Sigmoid colon (tissue), 7 donors: Measurements from ENCODE around the gene GTF3C4. TPM values are rescaled to one million over a fixed set of nuclear protein-coding genes. Genes with fewer than 3 reads are reported as not detected.

ENCODE experiments used
- DNase-seq: peaks from one replicate; pipeline ENCODE4 v3.0.0-alpha.2; 2019
- H3K27ac ChIP-seq, 4 donors: fragments of 200-600 bp; sonication (generic); one replicate each; pipeline ENCODE4 v1.5.1; 2016 to 2019; ENCODE audit warnings: mild to moderate bottlenecking in 1 of 4
- H3K27me3 ChIP-seq, 3 donors: fragments of 200-600 bp; sonication (generic); one replicate each; pipeline ENCODE4 v1.5.1; 2019; ENCODE audit warnings: mild to moderate bottlenecking in 1 of 3
- H3K36me3 ChIP-seq, 4 donors: fragments of 200-600 bp; sonication (generic); one replicate each; pipeline ENCODE4 v1.5.1; 2016 to 2019
- H3K4me1 ChIP-seq, 4 donors: fragments of 200-600 bp; sonication (generic); one replicate each; pipeline ENCODE4 v1.5.1; 2017 to 2019
- H3K4me3 ChIP-seq, 4 donors: fragments of 200-600 bp; sonication (generic); one replicate each; pipeline ENCODE4 v1.5.1; 2017 to 2019; ENCODE audit warnings: mild to moderate bottlenecking in 2 of 4, moderate library complexity in 1 of 4
- H3K9me3 ChIP-seq, 4 donors: fragments of 200-600 bp in 3 of 4; sonication (generic) in 3 of 4; one replicate each; pipeline versions ENCODE4 v1.5.1 to v1.6.1; 2013 to 2019
- CTCF ChIP-seq, 4 experiments: fragments of 450-650 bp in 3 of 4; fragments of 200-600 bp in 1 of 4; IDR thresholded peaks; one replicate each; pipeline ENCODE4 v1.5.1; 2016 to 2019; ENCODE audit warnings: antibody characterized with exemption in 4 of 4, mild to moderate bottlenecking in 3 of 4, moderate library complexity in 2 of 4
- EP300 ChIP-seq, 4 donors: sonication (generic); formaldehyde crosslinking; IDR thresholded peaks; one replicate each; pipeline ENCODE4 v1.6.1; 2017; ENCODE audit warnings: antibody characterized with exemption in 4 of 4
- POLR2A ChIP-seq, 2 donors: fragments of 450-650 bp; IDR thresholded peaks; one replicate each; pipeline ENCODE4 v1.6.1; 2016; ENCODE audit warnings: antibody characterized with exemption in 2 of 2, mild to moderate bottlenecking in 2 of 2, moderate library complexity in 2 of 2
- POLR2AphosphoS5 ChIP-seq, 4 donors: sonication (generic); formaldehyde crosslinking; IDR thresholded peaks; one replicate each; pipeline ENCODE4 v1.6.1; 2017; ENCODE audit warnings: antibody characterized with exemption in 4 of 4
- WGBS, 2 donors: extraction: QIAGEN DNeasy Blood & Tissue Kit; methylation state at CpG; one replicate each; pipeline ENCODE4 v1.1.7; 2013; 5-methylcytosine and 5-hydroxymethylcytosine counted together
- intact Hi-C: fragments of 100-400 bp; cut with DNase I; formaldehyde crosslinking; loops from one replicate; pipeline ENCODE4 v1.15.1; 2023
- polyA plus RNA-seq, 3 donors: library from polyadenylated mRNA; stranded (reverse); fragments of 200-250 nt; gene quantifications; one replicate each; pipeline ENCODE4 v1.2.3, GENCODE V29; 2013
- total RNA-seq, 4 donors: library from RNA; depleted of rRNA; stranded (reverse); fragments of >200 nt; gene quantifications; one replicate each; pipeline ENCODE4 v1.1.0, GENCODE V29; 2016
- donor health status: healthy with polysubstance abuse.
- donor health status: Bipolar disorder and iron deficiency.
- donor health status: healthy.

Gene GTF3C4
- total and polyA plus RNA-seq, 7 donors: 2.1 to 12.2 (median 10.7) TPM

GRCh38 chr9:132728497-132728896 is 58.2 kb downstream of the GTF3C4 start:
- no peaks in the 10 kb centered on the region for H3K36me3 ChIP-seq
- intact Hi-C loops: no loop called here
- peaks cover 0 to 4% (median 0%) of the 10 kb centered on the region in 3 donors for H3K27me3 ChIP-seq
- H3K4me3 ChIP-seq: no peak overlapping the region
- no peak for DNase-seq
- H3K9me3 ChIP-seq: no peaks in the 10 kb centered on the region
- WGBS, 2 donors: 82 to 92% methylated on average over 2 of the region's 2 CpGs
- TF ChIP-seq EP300 (IDR thresholded peaks at IDR 0.05): no peak
- TF ChIP-seq CTCF (IDR thresholded peaks at IDR 0.05): no peak
- TF ChIP-seq POLR2AphosphoS5 (IDR thresholded peaks at IDR 0.05): no peak
- no peaks in the 10 kb centered on the region for H3K4me1 ChIP-seq
- no peak overlapping the region for H3K27ac ChIP-seq

- Histone ChIP-seq H3K9me3 (no peaks in the 10 kb centered on the region), H3K27me3 (peaks cover 0 to 9% (median 0%) of the 10 kb centered on the region in 3 donors), H3K36me3 (no peaks in the 10 kb centered on the region), H3K27ac (no peak overlapping the region), H3K4me1 (no peaks in the 10 kb centered on the region), H3K4me3 (no peak overlapping the region)
- 51 to 71% methylated on average over 5 of the region's 5 CpGs for WGBS, 2 donors
- intact Hi-C loops: no loop called here
- DNase-seq: peak; percentile 25
- no peak for TF ChIP-seq CTCF (IDR thresholded peaks at IDR 0.05)
- no peak for TF ChIP-seq POLR2A (IDR thresholded peaks at IDR 0.05)
- no peak for TF ChIP-seq POLR2AphosphoS5 (IDR thresholded peaks at IDR 0.05)
- TF ChIP-seq EP300 (IDR thresholded peaks at IDR 0.05): no peak
Observed at GRCh38 chr9:132729235-132729890, 59.1 kb downstream of the GTF3C4 start.

GRCh38 chr9:132730054-132731033 is 60.1 kb downstream of the GTF3C4 start:
- H3K4me3 ChIP-seq: no peak overlapping the region
- no peaks in the 10 kb centered on the region for H3K4me1 ChIP-seq
- TF ChIP-seq EP300 (IDR thresholded peaks at IDR 0.05): no peak
- TF ChIP-seq POLR2AphosphoS5 (IDR thresholded peaks at IDR 0.05): no peak
- TF ChIP-seq POLR2A (IDR thresholded peaks at IDR 0.05): no peak
- no peak for TF ChIP-seq CTCF (IDR thresholded peaks at IDR 0.05)
- no peaks in the 10 kb centered on the region for H3K36me3 ChIP-seq
- H3K9me3 ChIP-seq: no peaks in the 10 kb centered on the region
- peak; percentile 21 for DNase-seq
- peaks cover 0 to 9% (median 0%) of the 10 kb centered on the region in 3 donors for H3K27me3 ChIP-seq
- 88 to 92% methylated on average over 16 of the region's 16 CpGs for WGBS, 2 donors
- no peak overlapping the region for H3K27ac ChIP-seq
- intact Hi-C loops: no loop called here

GRCh38 chr9:132731230-132731629 is 61.0 kb downstream of the GTF3C4 start:
- 15 to 60% methylated on average over 3 of the region's 3 CpGs for WGBS, 2 donors
- Histone ChIP-seq H3K27me3 (peaks cover 0 to 9% (median 0%) of the 10 kb centered on the region in 3 donors), H3K27ac (no peak overlapping the region), H3K4me3 (no peak overlapping the region), H3K4me1 (no peaks in the 10 kb centered on the region), H3K36me3 (no peaks in the 10 kb centered on the region), H3K9me3 (no peaks in the 10 kb centered on the region)
- no peak for TF ChIP-seq EP300 (IDR thresholded peaks at IDR 0.05)
- TF ChIP-seq POLR2A (IDR thresholded peaks at IDR 0.05): no peak
- TF ChIP-seq POLR2AphosphoS5 (IDR thresholded peaks at IDR 0.05): no peak
- no peak for TF ChIP-seq CTCF (IDR thresholded peaks at IDR 0.05)
- intact Hi-C loops: no loop called here
- no peak for DNase-seq
